HepG2 (cell line): ENCODE results near the gene DGAT2. TPM values are rescaled to one million over a fixed set of nuclear protein-coding genes. Genes with fewer than 3 reads are reported as not detected.

Experiments used
- ARID2 ChIP-seq: sonication (generic); formaldehyde crosslinking; IDR thresholded peaks from 2 replicates; pipeline ENCODE4 v1.8.1; 2022; ENCODE audit warnings: mild to moderate bottlenecking, missing genetic modification reagents, borderline replicate concordance
- ARID3A ChIP-seq: IDR thresholded peaks from 2 replicates; pipeline ENCODE4 v1.6.1; 2012; ENCODE audit warnings: low read depth, low read length, improper control_type of control experiment
- DNMT3B ChIP-seq: conservative IDR thresholded peaks from 2 replicates; pipeline ENCODE4 v1.6.1; 2016; ENCODE audit warnings: missing biosample characterization, control low read depth
- ETV6 ChIP-seq: sonication (generic); formaldehyde crosslinking; conservative IDR thresholded peaks from 2 replicates; pipeline ENCODE4 v1.4.0; 2020; ENCODE audit warnings: missing genetic modification reagents
- FOXK1 ChIP-seq: sonication (generic); formaldehyde crosslinking; IDR thresholded peaks from 2 replicates; pipeline ENCODE4 v1.4.0; 2020; ENCODE audit warnings: low read depth, missing genetic modification reagents, borderline replicate concordance
- HNRNPH1 ChIP-seq: fragments of 200-400 bp; formaldehyde crosslinking; optimal IDR thresholded peaks from 2 replicates; pipeline ENCODE3; 2017; ENCODE audit warnings: mild to moderate bottlenecking, low read depth, low read length
- JARID2 ChIP-seq: sonication (generic); formaldehyde crosslinking; IDR thresholded peaks from 2 replicates; pipeline ENCODE4 v1.8.1; 2023; ENCODE audit warnings: missing genetic modification reagents, inconsistent platforms; ENCODE audit not compliant: insufficient replicate concordance
- KLF11 ChIP-seq: IDR thresholded peaks from 2 replicates; pipeline ENCODE4 v1.6.1; 2016; ENCODE audit warnings: missing compliant biosample characterization
- NBN ChIP-seq: fragments of 450-650 bp; conservative IDR thresholded peaks from 2 replicates; pipeline ENCODE4 v1.6.1; 2017
- NCOR1 ChIP-seq: fragments of 200-600 bp; sonication (generic); IDR thresholded peaks from 2 replicates; pipeline ENCODE4 v1.7.0; 2017; ENCODE audit warnings: antibody characterized with exemption, low read length, borderline replicate concordance
- POLR2A ChIP-seq, 2 experiments: IDR thresholded peaks; 2 replicates each; pipeline ENCODE4 v1.6.1; 2011; ENCODE audit warnings: low read depth in 2 of 2, low read length in 2 of 2, mild to moderate bottlenecking in 1 of 2, moderate library complexity in 1 of 2; ENCODE audit not compliant: insufficient read depth in 1 of 2
- RARA ChIP-seq: IDR thresholded peaks from 2 replicates; pipeline ENCODE4 v1.6.1; 2016; ENCODE audit warnings: missing genetic modification reagents, missing compliant biosample characterization
- SMYD3 ChIP-seq: sonication (generic); formaldehyde crosslinking; IDR thresholded peaks from 2 replicates; pipeline ENCODE4 v1.8.1; 2023; ENCODE audit warnings: mild to moderate bottlenecking, missing genetic modification reagents
- SRSF9 ChIP-seq: fragments of 200-400 bp; formaldehyde crosslinking; IDR thresholded peaks from 2 replicates; pipeline ENCODE4 v1.6.1; 2018; ENCODE audit warnings: borderline replicate concordance, mild to moderate bottlenecking, low read depth, low read length; ENCODE audit not compliant: insufficient read depth, poor library complexity, severe bottlenecking
- TCF12 ChIP-seq, 2 experiments: fragments of 450-650 bp in 1 of 2; sonication (generic) in 1 of 2; formaldehyde crosslinking in 1 of 2; IDR thresholded peaks; 2 replicates each; pipeline versions ENCODE4 v1.6.1 to v1.8.0; 2017 to 2022; ENCODE audit warnings: antibody characterized with exemption in 1 of 2, mild to moderate bottlenecking in 1 of 2, missing genetic modification reagents in 1 of 2, moderate library complexity in 1 of 2
- TFAP4 ChIP-seq: sonication (generic); IDR thresholded peaks from 2 replicates; pipeline ENCODE4 v1.6.1; 2016; ENCODE audit warnings: low read depth, borderline replicate concordance
- TP53 ChIP-seq: sonication (generic); formaldehyde crosslinking; conservative IDR thresholded peaks from 2 replicates; pipeline ENCODE4 v1.4.0; 2020; ENCODE audit warnings: missing genetic modification reagents
- U2AF2 ChIP-seq: fragments of 200-400 bp; formaldehyde crosslinking; IDR thresholded peaks from 2 replicates; pipeline ENCODE4 v1.6.1; 2017; ENCODE audit warnings: low read depth, mild to moderate bottlenecking, low read length
- ZBTB14 ChIP-seq: sonication (generic); formaldehyde crosslinking; IDR thresholded peaks from 2 replicates; pipeline ENCODE4 v1.4.0; 2020; ENCODE audit warnings: missing genetic modification reagents
- ZBTB33 ChIP-seq: sonication (generic); formaldehyde crosslinking; IDR thresholded peaks from 2 replicates; pipeline ENCODE4 v1.4.0; 2020; ENCODE audit warnings: missing genetic modification reagents
- ZNF180 ChIP-seq: sonication (generic); formaldehyde crosslinking; IDR thresholded peaks from 2 replicates; pipeline ENCODE4 v1.4.0; 2020; ENCODE audit warnings: low read depth, missing genetic modification reagents, borderline replicate concordance
- ZNF496 ChIP-seq: sonication (generic); formaldehyde crosslinking; IDR thresholded peaks from 2 replicates; pipeline ENCODE4 v1.8.1; 2023; ENCODE audit warnings: mild to moderate bottlenecking, moderate library complexity, missing genetic modification reagents; ENCODE audit not compliant: insufficient replicate concordance
- ZNF572 ChIP-seq: sonication (generic); formaldehyde crosslinking; IDR thresholded peaks from 2 replicates; pipeline ENCODE4 v1.5.1; 2020; ENCODE audit warnings: mild to moderate bottlenecking, missing genetic modification reagents
- ZNF749 ChIP-seq: sonication (generic); formaldehyde crosslinking; IDR thresholded peaks from 2 replicates; pipeline ENCODE4 v1.8.0; 2022; ENCODE audit warnings: mild to moderate bottlenecking, missing genetic modification reagents, moderate library complexity, borderline replicate concordance
- ZSCAN20 ChIP-seq: sonication (generic); formaldehyde crosslinking; IDR thresholded peaks from 2 replicates; pipeline ENCODE4 v1.4.0; 2020; ENCODE audit warnings: missing genetic modification reagents, mild to moderate bottlenecking, borderline replicate concordance
- polyA plus RNA-seq, 8 experiments: library from polyadenylated mRNA; depleted of rRNA in 3 of 8; stranded (reverse) in 7 of 8; unstranded in 1 of 8; fragments of >200 nt; fragmentation: Illumina TruSeq in 4 of 8; extraction: Trizol in 4 of 8; gene quantifications; 2 replicates each; pipeline versions ENCODE4 v1.2.1 to v1.2.3, GENCODE V29; 2011 to 2016; ENCODE audit warnings: low read depth in 4 of 8, missing spikeins in 1 of 8, mixed read lengths in 1 of 8; ENCODE audit not compliant: insufficient read depth in 1 of 8
- total RNA-seq, 5 experiments: library from RNA; depleted of rRNA; stranded (reverse); fragments of >200 nt; fragmentation: Illumina TruSeq; extraction: Trizol; gene quantifications; 2 replicates each; pipeline ENCODE4 v1.2.3, GENCODE V29; 2016; ENCODE audit warnings: low read depth in 1 of 5

The DGAT2 gene
- total and polyA plus RNA-seq, 2 of the 13 experiments (the other 11 are each of a cell fraction or from before 2014, with no cell fraction given) = 39.0 to 65.6 TPM

GRCh38 chr11:75814677-75815344 lies 46.2 kb downstream of the DGAT2 start, which contains the start of gene UVRAG (continued):
- TF ChIP-seq TFAP4 (peak; percentile 95), SRSF9 (no peak), ZNF496 (no peak), FOXK1 (CRISPR knock-in tag) (0 out of 2 replicates have a peak, but pooled peaks have one; percentile 16), ZNF180 (no peak), KLF11 (CRISPR knock-in tag) (no peak), HNRNPH1 (no peak), TCF12 (IDR thresholded peaks at IDR 0.05) (no peak), TCF12 (CRISPR knock-in tag; IDR thresholded peaks at IDR 0.05) (no peak), ZNF749 (CRISPR knock-in tag) (0 out of 2 replicates have a peak, but pooled peaks have one; percentile 8), POLR2A (IDR thresholded peaks at IDR 0.05; ENCODE audit: insufficient read depth in 1 of 2, low read depth in 2 of 2, low read length in 2 of 2) (peak; percentile 43 to 69; a peak in 3 of 4 replicates), NBN (no peak), ZNF572 (no peak), ARID3A (no peak), ZBTB33 (CRISPR knock-in tag) (no peak), U2AF2 (no peak; the same call in 1 of the 2 replicates), DNMT3B (CRISPR knock-in tag) (peak; percentile 75; the same call in 1 of the 2 replicates), TP53 (CRISPR knock-in tag) (no peak), ZSCAN20 (CRISPR knock-in tag) (no peak), ETV6 (CRISPR knock-in tag) (no peak), JARID2 (CRISPR knock-in tag) (no peak), RARA (CRISPR knock-in tag) (no peak), SMYD3 (no peak), NCOR1 (no peak; the same call in 1 of the 2 replicates), ZBTB14 (CRISPR knock-in tag) (no peak), ARID2 (CRISPR knock-in tag) (no peak)
